22Rv1 (cell line): ENCODE measurements around the gene PARD3B.

Source experiments
- ZFX ChIP-seq: fragments of 450-650 bp; IDR thresholded peaks from 2 replicates; pipeline ENCODE4 v1.6.1; 2017; ENCODE audit warnings: antibody characterized with exemption, borderline replicate concordance
- TF ChIP-seq, protein P1 (sequence below): fragments of 450-650 bp; IDR thresholded peaks from 2 replicates; pipeline ENCODE4 v1.5.1; 2017; ENCODE audit warnings: mild to moderate bottlenecking

DNA sequence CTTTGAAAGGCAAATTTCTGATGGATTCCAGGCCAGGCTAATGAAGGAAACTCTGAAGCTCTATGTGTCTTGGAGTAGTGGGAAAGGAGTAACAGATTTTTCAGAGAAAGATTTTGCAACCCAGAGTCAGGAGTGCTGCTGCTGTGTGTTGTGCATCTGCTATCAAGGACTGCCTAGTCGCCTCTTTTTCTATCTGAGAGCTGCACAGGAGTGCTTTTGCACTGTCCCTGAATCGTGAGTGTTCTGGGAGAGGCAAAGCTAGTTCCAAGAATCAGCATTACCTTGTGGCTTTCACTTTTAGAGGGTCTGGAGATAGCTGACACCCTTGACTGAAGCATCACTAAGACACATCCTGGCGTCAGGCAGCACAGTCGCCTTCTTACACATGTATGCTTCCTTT, 336.4 kb downstream of the PARD3B start:
- TF ChIP-seq, protein P1, sequence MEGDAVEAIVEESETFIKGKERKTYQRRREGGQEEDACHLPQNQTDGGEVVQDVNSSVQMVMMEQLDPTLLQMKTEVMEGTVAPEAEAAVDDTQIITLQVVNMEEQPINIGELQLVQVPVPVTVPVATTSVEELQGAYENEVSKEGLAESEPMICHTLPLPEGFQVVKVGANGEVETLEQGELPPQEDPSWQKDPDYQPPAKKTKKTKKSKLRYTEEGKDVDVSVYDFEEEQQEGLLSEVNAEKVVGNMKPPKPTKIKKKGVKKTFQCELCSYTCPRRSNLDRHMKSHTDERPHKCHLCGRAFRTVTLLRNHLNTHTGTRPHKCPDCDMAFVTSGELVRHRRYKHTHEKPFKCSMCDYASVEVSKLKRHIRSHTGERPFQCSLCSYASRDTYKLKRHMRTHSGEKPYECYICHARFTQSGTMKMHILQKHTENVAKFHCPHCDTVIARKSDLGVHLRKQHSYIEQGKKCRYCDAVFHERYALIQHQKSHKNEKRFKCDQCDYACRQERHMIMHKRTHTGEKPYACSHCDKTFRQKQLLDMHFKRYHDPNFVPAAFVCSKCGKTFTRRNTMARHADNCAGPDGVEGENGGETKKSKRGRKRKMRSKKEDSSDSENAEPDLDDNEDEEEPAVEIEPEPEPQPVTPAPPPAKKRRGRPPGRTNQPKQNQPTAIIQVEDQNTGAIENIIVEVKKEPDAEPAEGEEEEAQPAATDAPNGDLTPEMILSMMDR, result no peak
- no peak for TF ChIP-seq ZFX
